Osteoblast (primary cell): ENCODE results near the gene APBB3. TPM values are rescaled to one million over a fixed set of nuclear protein-coding genes. Genes with fewer than 3 reads are reported as not detected.

Source experiments
- DNase-seq: peaks from one replicate; pipeline ENCODE4 v3.0.0; 2011; ENCODE audit warnings: low spot score, mixed read lengths; ENCODE audit not compliant: insufficient read length; ENCODE audit errors: missing footprints
- H2AFZ ChIP-seq: 2 replicates; pipeline ENCODE4 v1.6.0; 2011; ENCODE audit warnings: mild to moderate bottlenecking, low read length
- H3K27ac ChIP-seq: 2 replicates; pipeline ENCODE4 v1.5.1; 2011; ENCODE audit warnings: mild to moderate bottlenecking, low read depth, low read length, moderate library complexity
- H3K27me3 ChIP-seq: 2 replicates; pipeline ENCODE4 v1.6.0; 2012; ENCODE audit warnings: mild to moderate bottlenecking, control low read depth, inconsistent platforms, low read length, moderate library complexity; ENCODE audit not compliant: insufficient read depth
- H3K36me3 ChIP-seq: 2 replicates; pipeline ENCODE4 v1.5.1; 2011; ENCODE audit warnings: mild to moderate bottlenecking, low read length, control low read depth, moderate library complexity; ENCODE audit not compliant: insufficient read depth
- H3K4me1 ChIP-seq: 2 replicates; pipeline ENCODE4 v1.5.1; 2011; ENCODE audit warnings: mild to moderate bottlenecking, low read length, control low read depth, moderate library complexity; ENCODE audit not compliant: insufficient read depth
- H3K4me2 ChIP-seq: 2 replicates; pipeline ENCODE4 v1.6.0; 2011; ENCODE audit warnings: mild to moderate bottlenecking, low read length; ENCODE audit not compliant: insufficient read depth
- H3K4me3 ChIP-seq: fragments of 200-600 bp; sonication (generic); 3 replicates; pipeline ENCODE4 v1.5.1; 2012; ENCODE audit warnings: mild to moderate bottlenecking, low read length, inconsistent platforms; ENCODE audit not compliant: insufficient read depth
- H3K79me2 ChIP-seq: 2 replicates; pipeline ENCODE4 v1.6.0; 2012; ENCODE audit warnings: mild to moderate bottlenecking, low read length, control low read depth, inconsistent platforms; ENCODE audit not compliant: insufficient read depth
- H3K9me3 ChIP-seq: 2 replicates; pipeline ENCODE4 v1.5.1; 2011; ENCODE audit warnings: low read depth, low read length, control low read depth
- H4K20me1 ChIP-seq: 2 replicates; pipeline ENCODE4 v1.6.0; 2012; ENCODE audit warnings: mild to moderate bottlenecking, low read length, control low read depth; ENCODE audit not compliant: insufficient read depth
- CTCF ChIP-seq: IDR thresholded peaks from 2 replicates; pipeline ENCODE4 v1.5.1; 2011; ENCODE audit warnings: mild to moderate bottlenecking, low read depth, low read length, moderate library complexity; ENCODE audit errors: extremely low read depth
- total RNA-seq: library from RNA; depleted of rRNA; stranded (reverse); fragments of >200 nt; gene quantifications from 2 replicates; pipeline ENCODE4 v1.2.3, GENCODE V29; 2012

The APBB3 gene
- total RNA-seq, 1 donor, result 24.2 TPM

DNA sequence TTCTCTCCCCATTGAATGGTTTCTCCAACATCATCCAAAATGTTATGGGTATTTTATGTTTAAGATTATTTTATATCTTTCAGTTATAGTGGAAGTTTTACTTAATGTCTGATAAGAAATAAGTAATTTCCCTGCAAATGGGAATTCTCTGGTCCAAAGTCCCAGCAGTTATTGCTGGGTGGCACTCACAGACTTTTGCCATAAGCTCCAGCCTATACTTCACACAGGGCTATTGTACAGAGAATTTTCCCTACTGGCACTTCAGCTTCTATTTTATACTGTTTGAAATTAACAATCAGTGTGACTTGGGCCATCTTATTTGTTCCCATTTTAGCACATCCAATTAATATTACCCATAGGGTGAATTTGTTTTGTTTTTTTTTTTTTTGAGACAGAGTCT lies 35.7 kb upstream of the APBB3 start:
- no peak overlapping the region for H3K4me3 ChIP-seq
- no peaks in the 10 kb centered on the region for H4K20me1 ChIP-seq
- no peaks in the 10 kb centered on the region for H3K9me3 ChIP-seq
- H3K4me2 ChIP-seq, result no peak overlapping the region
- no peak overlapping the region for H2AFZ ChIP-seq
- H3K27me3 ChIP-seq, result no peaks in the 10 kb centered on the region
- DNase-seq, result no peak
- TF ChIP-seq CTCF, result no peak
- H3K36me3 ChIP-seq, result no peaks in the 10 kb centered on the region
- no peaks in the 10 kb centered on the region for H3K4me1 ChIP-seq
- no peak overlapping the region for H3K27ac ChIP-seq
- no peaks in the 10 kb centered on the region for H3K79me2 ChIP-seq

- Histone ChIP-seq H3K36me3 (no peaks in the 10 kb centered on the region), H3K4me2 (no peak overlapping the region), H3K27ac (no peak overlapping the region), H3K4me3 (no peak overlapping the region), H3K4me1 (no peaks in the 10 kb centered on the region), H3K9me3 (no peaks in the 10 kb centered on the region), H2AFZ (no peak overlapping the region), H4K20me1 (no peaks in the 10 kb centered on the region), H3K79me2 (no peaks in the 10 kb centered on the region), H3K27me3 (no peaks in the 10 kb centered on the region)
- TF ChIP-seq CTCF, result no peak
- no peak for DNase-seq
Observed at GRCh38 chr5:140598836-140599235, 34.4 kb upstream of the APBB3 start.

DNA sequence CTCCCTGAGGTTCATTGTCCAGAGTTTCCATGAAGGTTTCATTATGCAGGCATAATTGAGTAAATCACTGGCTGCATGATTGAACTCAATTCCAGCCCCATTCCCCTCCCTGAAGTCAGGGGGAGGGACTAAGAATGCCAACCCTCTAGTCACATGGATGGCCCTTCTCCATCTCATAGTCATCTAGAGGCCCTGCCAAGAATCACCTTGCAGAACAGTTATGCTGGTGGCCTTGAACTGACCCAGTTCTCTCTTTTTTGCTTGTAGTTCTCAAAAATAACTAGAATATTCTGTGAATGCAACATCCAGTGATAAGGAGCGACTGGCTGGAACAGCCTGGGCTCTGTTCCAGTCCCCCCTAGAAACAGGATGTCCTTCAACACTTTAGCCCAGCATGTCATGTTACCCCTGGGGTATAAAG lies 31.9 kb upstream of the APBB3 start:
- Histone ChIP-seq H3K79me2 (no peaks in the 10 kb centered on the region), H4K20me1 (no peaks in the 10 kb centered on the region), H3K4me2 (no peak overlapping the region), H3K4me3 (no peak overlapping the region), H3K9me3 (no peaks in the 10 kb centered on the region), H3K4me1 (peaks cover 8% of the 10 kb centered on the region), H3K36me3 (no peaks in the 10 kb centered on the region), H3K27ac (no peak overlapping the region), H2AFZ (no peak overlapping the region), H3K27me3 (no peaks in the 10 kb centered on the region)
- no peak for TF ChIP-seq CTCF
- DNase-seq, result no peak

DNA sequence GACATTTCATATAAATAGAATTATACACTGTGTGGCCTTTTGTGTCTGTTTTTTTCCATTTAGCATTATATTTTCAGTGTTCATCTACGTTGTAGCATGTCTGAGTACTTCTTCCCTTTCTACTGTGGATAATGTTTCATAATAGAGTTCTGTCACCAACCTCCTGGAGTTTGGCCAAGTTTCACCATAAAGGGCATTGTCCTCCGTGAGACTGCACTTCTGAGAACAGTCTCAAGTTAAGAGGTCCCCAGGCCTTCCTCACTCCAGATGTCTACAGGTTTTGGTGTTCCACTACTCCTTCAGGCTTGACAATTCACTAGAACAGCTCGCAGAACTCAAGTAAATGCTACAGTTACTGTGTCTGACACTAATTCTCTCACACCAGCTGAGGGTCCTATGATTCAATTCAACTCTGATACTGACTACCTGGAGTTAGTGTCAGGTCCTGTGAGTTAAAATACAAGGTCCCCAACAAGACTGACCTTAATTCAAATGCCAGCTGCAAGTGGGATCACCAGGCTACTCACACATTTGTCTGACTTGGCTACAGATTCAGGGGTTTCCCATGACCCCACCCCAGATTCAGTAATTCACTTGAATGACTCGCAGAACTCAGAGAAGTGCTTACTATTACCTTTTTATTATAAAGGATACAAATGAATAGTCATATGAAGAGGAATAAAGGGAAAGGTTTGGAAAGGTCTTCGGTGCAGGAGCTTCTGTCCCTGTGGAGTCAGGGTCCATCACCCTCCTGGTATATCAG lies 31.3 kb upstream of the APBB3 start:
- Histone ChIP-seq H3K9me3 (no peaks in the 10 kb centered on the region), H3K4me1 (peaks cover 10% of the 10 kb centered on the region), H3K4me2 (no peak overlapping the region), H3K79me2 (no peaks in the 10 kb centered on the region), H3K4me3 (no peak overlapping the region), H4K20me1 (no peaks in the 10 kb centered on the region), H3K27ac (no peak overlapping the region), H3K27me3 (peaks cover 1% of the 10 kb centered on the region), H3K36me3 (no peaks in the 10 kb centered on the region), H2AFZ (no peak overlapping the region)
- DNase-seq, result no peak
- no peak for TF ChIP-seq CTCF
